HepG2 (cell line): ENCODE measurements around the gene TSHZ2. TPM values are rescaled to one million over a fixed set of nuclear protein-coding genes. Genes with fewer than 3 reads are reported as not detected.

Experiments
- ATAC-seq: fragments of 200-7000 bp; cut with Tn5 transposase; 3 replicates; pipeline ENCODE4 v1.9.1; 2020; ENCODE audit warnings: mild to moderate bottlenecking, moderate library complexity
- BruUV-seq: library from RNA; stranded (reverse); fragments of 400-500 nt; replicated peaks from 2 replicates; lab custom pipeline; 2021; lab: Mats Ljungman, UMichigan
- CTCF ChIA-PET: fragments of 300-600 bp; formaldehyde crosslinking; extraction: SDS; loops from one replicate; lab custom pipeline; 2021; ENCODE audit warnings: low total read pairs, inconsistent platforms, low intra/inter-chr PET ratio; lab: Yijun Ruan, JAX
- POLR2A ChIA-PET: fragments of 350-600 bp; sonication (Branson Sonifier 250); formaldehyde crosslinking; loops from one replicate; lab custom pipeline; 2020; ENCODE audit warnings: antibody characterized with exemption, inconsistent platforms; lab: Yijun Ruan, JAX
- DNase-seq: peaks from one replicate; pipeline ENCODE4 v3.0.0-alpha.2; 2015; ENCODE audit warnings: low spot score
- FAIRE-seq: peaks from 3 replicates; lab custom pipeline; 2011; peaks lifted over from hg19 to GRCh38; lab: Jason Lieb, UNC
- H2AFZ ChIP-seq: one replicate; pipeline ENCODE4 v1.6.1; 2011; ENCODE audit warnings: low read length, inconsistent platforms
- H3K27ac ChIP-seq: fragments of 300-600 bp; 3 replicates; pipeline ENCODE4 v1.8.0; 2011; ENCODE audit warnings: mixed run types, mild to moderate bottlenecking, mixed read lengths, low read length, inconsistent platforms; ENCODE audit not compliant: insufficient read depth; ENCODE audit errors: extremely low read length
- H3K27me3 ChIP-seq, 2 experiments: fragments of 200-600 bp in 1 of 2; 2 replicates in 1 of 2; 3 replicates in 1 of 2; pipeline versions ENCODE4 v1.6.0 to v1.8.0; 2011; ENCODE audit warnings: low read length in 2 of 2, mild to moderate bottlenecking in 2 of 2, moderate library complexity in 2 of 2, inconsistent platforms in 1 of 2; ENCODE audit not compliant: insufficient read depth in 2 of 2, control insufficient read depth in 1 of 2
- H3K36me3 ChIP-seq, 2 experiments: fragments of 200-600 bp in 1 of 2; replicated peaks in 1 of 2; 2 replicates in 1 of 2; 3 replicates in 1 of 2; pipeline versions ENCODE4 v1.5.1 to v1.8.0; 2011; ENCODE audit warnings: low read length in 2 of 2, inconsistent platforms in 1 of 2; ENCODE audit not compliant: insufficient read depth in 2 of 2, control insufficient read depth in 1 of 2
- H3K4me1 ChIP-seq: 2 replicates; pipeline ENCODE4 v1.5.1; 2012; ENCODE audit warnings: low read length, inconsistent platforms; ENCODE audit not compliant: insufficient read depth
- H3K4me2 ChIP-seq: 2 replicates; pipeline ENCODE4 v1.6.0; 2011; ENCODE audit warnings: low read depth, low read length, inconsistent platforms
- H3K4me3 ChIP-seq, 3 experiments: fragments of 200-600 bp in 1 of 3; sonication (generic), shearing (Covaris generic) in 1 of 3; replicated peaks in 1 of 3; 2 replicates each; pipeline ENCODE4 v1.5.1; 2011 to 2016; ENCODE audit warnings: low read length in 3 of 3, inconsistent platforms in 2 of 3, low read depth in 2 of 3, mild to moderate bottlenecking in 2 of 3, control low read depth in 1 of 3, mixed read lengths in 1 of 3; ENCODE audit not compliant: insufficient read depth in 1 of 3
- H3K79me2 ChIP-seq: one replicate; pipeline ENCODE4 v1.6.1; 2011; ENCODE audit warnings: low read length, inconsistent platforms; ENCODE audit not compliant: insufficient read depth
- H3K9ac ChIP-seq: 2 replicates; pipeline ENCODE4 v1.6.0; 2011; ENCODE audit warnings: mild to moderate bottlenecking, low read depth, low read length, inconsistent platforms; ENCODE audit not compliant: insufficient read depth
- H3K9me3 ChIP-seq: 2 replicates; pipeline ENCODE4 v1.5.1; 2012; ENCODE audit warnings: mild to moderate bottlenecking, low read length
- H4K20me1 ChIP-seq: 2 replicates; pipeline ENCODE4 v1.6.0; 2011; ENCODE audit warnings: inconsistent platforms, mild to moderate bottlenecking, low read length, moderate library complexity; ENCODE audit not compliant: insufficient read depth
- CREB1 ChIP-seq, 2 experiments: fragments of 450-650 bp in 1 of 2; IDR thresholded peaks; 2 replicates each; pipeline ENCODE4 v1.6.1; 2016 to 2017; ENCODE audit warnings: control low read depth in 1 of 2, mild to moderate bottlenecking in 1 of 2, missing compliant biosample characterization in 1 of 2, missing genetic modification characterization in 1 of 2
- GFI1 ChIP-seq: sonication (generic); formaldehyde crosslinking; IDR thresholded peaks from 2 replicates; pipeline ENCODE4 v1.5.0; 2020; ENCODE audit warnings: missing genetic modification reagents, mild to moderate bottlenecking, borderline replicate concordance
- JDP2 ChIP-seq: sonication (generic); formaldehyde crosslinking; IDR thresholded peaks from 2 replicates; pipeline ENCODE4 v1.8.1; 2022; ENCODE audit warnings: missing genetic modification reagents, borderline replicate concordance
- RORA ChIP-seq: sonication (generic); formaldehyde crosslinking; IDR thresholded peaks from 2 replicates; pipeline ENCODE4 v1.5.0; 2020; ENCODE audit warnings: mild to moderate bottlenecking, missing genetic modification reagents, moderate library complexity
- SCMH1 ChIP-seq: sonication (generic); formaldehyde crosslinking; IDR thresholded peaks from 2 replicates; pipeline ENCODE4 v1.9.0; 2021; ENCODE audit warnings: missing genetic modification reagents, mild to moderate bottlenecking, borderline replicate concordance
- SIX1 ChIP-seq: sonication (generic); formaldehyde crosslinking; IDR thresholded peaks from 2 replicates; pipeline ENCODE4 v1.4.0; 2020; ENCODE audit warnings: missing genetic modification reagents, borderline replicate concordance
- ZBTB42 ChIP-seq: sonication (generic); formaldehyde crosslinking; IDR thresholded peaks from 2 replicates; pipeline ENCODE4 v1.5.0; 2020; ENCODE audit warnings: mild to moderate bottlenecking, missing genetic modification reagents
- ZNF34 ChIP-seq: sonication (generic); formaldehyde crosslinking; IDR thresholded peaks from 2 replicates; pipeline ENCODE4 v1.4.0; 2020; ENCODE audit warnings: mild to moderate bottlenecking, missing genetic modification reagents, borderline replicate concordance
- ZNF878 ChIP-seq: sonication (generic); formaldehyde crosslinking; IDR thresholded peaks from 2 replicates; pipeline ENCODE4 v1.8.1; 2023; ENCODE audit warnings: mild to moderate bottlenecking, missing genetic modification reagents, moderate library complexity
- ZSCAN20 ChIP-seq: sonication (generic); formaldehyde crosslinking; IDR thresholded peaks from 2 replicates; pipeline ENCODE4 v1.4.0; 2020; ENCODE audit warnings: missing genetic modification reagents, mild to moderate bottlenecking, borderline replicate concordance
- WGBS: methylation state at CpG from one replicate; pipeline ENCODE4 v1.1.6; 2017; ENCODE audit warnings: low lambda C conversion rate; 5-methylcytosine and 5-hydroxymethylcytosine counted together
- in situ Hi-C: cut with HindIII; loops from 2 replicates; pipeline ENCODE4 v1.10.0; 2017; ENCODE audit warnings: low pct_unique_long_range_greater_than_20kb; ENCODE audit not compliant: extremely low pct_ligation_motif_present
- intact Hi-C: fragments of 100-400 bp; cut with micrococcal nuclease; formaldehyde crosslinking; loops from one replicate; pipeline ENCODE4 v1.10.0; 2022; ENCODE audit not compliant: unreplicated experiment
- polyA plus RNA-seq, 8 experiments: library from polyadenylated mRNA; depleted of rRNA in 3 of 8; stranded (reverse) in 7 of 8; unstranded in 1 of 8; fragments of >200 nt; fragmentation: Illumina TruSeq in 4 of 8; extraction: Trizol in 4 of 8; gene quantifications; 2 replicates each; pipeline versions ENCODE4 v1.2.1 to v1.2.3, GENCODE V29; 2011 to 2016; ENCODE audit warnings: low read depth in 4 of 8, missing spikeins in 1 of 8, mixed read lengths in 1 of 8; ENCODE audit not compliant: insufficient read depth in 1 of 8
- total RNA-seq, 5 experiments: library from RNA; depleted of rRNA; stranded (reverse); fragments of >200 nt; fragmentation: Illumina TruSeq; extraction: Trizol; gene quantifications; 2 replicates each; pipeline ENCODE4 v1.2.3, GENCODE V29; 2016; ENCODE audit warnings: low read depth in 1 of 5
- TF ChIP-seq, protein P1 (sequence below): sonication (generic); formaldehyde crosslinking; conservative IDR thresholded peaks from 2 replicates; pipeline ENCODE4 v1.4.0; 2020; ENCODE audit warnings: missing genetic modification reagents

TSHZ2 gene
- total and polyA plus RNA-seq, 2 of the 13 experiments (the other 11 are each of a cell fraction or from before 2014, with no cell fraction given), result 0.01 TPM; not detected in 1

DNA sequence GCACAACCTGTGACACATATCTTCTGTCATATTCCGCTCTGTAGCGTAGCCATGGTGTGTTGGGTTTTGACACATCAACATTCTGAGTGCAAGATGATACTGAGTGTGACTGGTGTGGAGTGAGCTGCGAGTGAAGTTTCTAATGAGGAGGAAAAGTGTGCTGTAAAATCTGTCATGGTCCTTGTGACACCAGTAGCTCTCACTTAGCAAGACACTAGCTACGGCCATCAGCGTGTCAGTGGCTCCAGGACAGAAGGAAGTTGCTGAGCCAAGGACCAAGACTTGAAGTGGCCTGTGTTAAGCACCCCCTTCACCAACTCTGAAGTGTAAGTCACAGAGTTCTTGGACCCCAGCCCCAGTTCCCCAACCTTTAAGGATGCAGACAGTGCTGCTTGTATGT, 72.1 kb downstream of the TSHZ2 start:
- TF ChIP-seq CREB1 (IDR thresholded peaks at IDR 0.05) (peak; percentile 41; the same call in 1 of the 2 replicates), CREB1 (CRISPR knock-in tag; IDR thresholded peaks at IDR 0.05) (no peak), ZNF878 (CRISPR knock-in tag) (no peak)
- intact Hi-C loops, result no loop called here
- no peak for FAIRE-seq
- no peak overlapping the region for H3K9ac ChIP-seq
- ChIA-PET CTCF (no interaction called here), POLR2A (no interaction called here)
- no peak for ATAC-seq
- in situ Hi-C loops, result no loop called here
- H3K9me3 ChIP-seq, result no peaks in the 10 kb centered on the region
- H3K4me1 ChIP-seq, result peaks cover 6% of the 10 kb centered on the region
- no peak overlapping the region for H3K4me3 ChIP-seq
- no peak overlapping the region for H3K27ac ChIP-seq
- DNase-seq, result no peak
- no peak overlapping the region for H3K4me2 ChIP-seq
- no peaks in the 10 kb centered on the region for H3K79me2 ChIP-seq
- H3K27me3 ChIP-seq, result no peaks in the 10 kb centered on the region
- H4K20me1 ChIP-seq, result no peaks in the 10 kb centered on the region
- WGBS, result 28% methylated on average over 5 of the region's 5 CpGs
- no peak overlapping the region for H2AFZ ChIP-seq
- BruUV-seq, result no TSS peak
- no peaks in the 10 kb centered on the region for H3K36me3 ChIP-seq

DNA sequence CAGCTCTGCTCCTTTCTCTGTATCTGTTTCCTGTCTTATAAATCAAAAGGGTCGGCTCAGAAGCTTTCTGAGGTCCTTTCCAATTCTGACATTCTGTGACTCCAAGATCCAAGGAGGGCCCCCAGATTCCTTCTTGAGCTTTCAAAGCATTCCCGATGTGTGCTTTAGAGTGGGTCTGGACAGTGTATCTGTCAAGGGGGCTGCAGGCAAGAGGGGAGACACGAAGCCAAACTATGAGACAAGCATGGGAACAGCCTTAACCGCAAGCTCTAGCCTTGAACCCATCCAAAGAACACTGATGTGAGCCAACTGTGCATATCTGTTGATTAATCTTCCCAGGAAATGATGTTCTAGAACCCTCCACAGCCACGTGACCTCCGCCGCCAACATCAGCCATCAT, 73.8 kb downstream of the TSHZ2 start:
- no peak for TF ChIP-seq SIX1 (CRISPR knock-in tag)
- TF ChIP-seq, protein P1, sequence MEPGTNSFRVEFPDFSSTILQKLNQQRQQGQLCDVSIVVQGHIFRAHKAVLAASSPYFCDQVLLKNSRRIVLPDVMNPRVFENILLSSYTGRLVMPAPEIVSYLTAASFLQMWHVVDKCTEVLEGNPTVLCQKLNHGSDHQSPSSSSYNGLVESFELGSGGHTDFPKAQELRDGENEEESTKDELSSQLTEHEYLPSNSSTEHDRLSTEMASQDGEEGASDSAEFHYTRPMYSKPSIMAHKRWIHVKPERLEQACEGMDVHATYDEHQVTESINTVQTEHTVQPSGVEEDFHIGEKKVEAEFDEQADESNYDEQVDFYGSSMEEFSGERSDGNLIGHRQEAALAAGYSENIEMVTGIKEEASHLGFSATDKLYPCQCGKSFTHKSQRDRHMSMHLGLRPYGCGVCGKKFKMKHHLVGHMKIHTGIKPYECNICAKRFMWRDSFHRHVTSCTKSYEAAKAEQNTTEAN (CRISPR knock-in tag), result no peak
- no peak for TF ChIP-seq SCMH1 (CRISPR knock-in tag)
- no peak for TF ChIP-seq GFI1
- TF ChIP-seq JDP2, result no peak
- TF ChIP-seq ZBTB42 (CRISPR knock-in tag), result no peak
- no peak for TF ChIP-seq RORA
- no peak for TF ChIP-seq ZNF34
- TF ChIP-seq ZSCAN20 (CRISPR knock-in tag), result no peak
- TF ChIP-seq, all 625 proteins: peak for 0
- peaks cover under 1% of the 10 kb centered on the region; the same call in 1 of the 2 replicates for H3K4me1 ChIP-seq
- H3K27ac ChIP-seq, result no peak overlapping the region
- 42% methylated on average over 7 of the region's 7 CpGs for WGBS
- FAIRE-seq (no peak), ATAC-seq (no peak), DNase-seq (no peak)
- H2AFZ ChIP-seq, result no peak overlapping the region
- H3K27me3 ChIP-seq, result no peaks in the 10 kb centered on the region
- in situ Hi-C loops (no loop called here), intact Hi-C loops (no loop called here)
- no peak overlapping the region for H3K4me2 ChIP-seq
- H3K4me3 ChIP-seq, result no peak overlapping the region
- ChIA-PET POLR2A (no interaction called here), CTCF (no interaction called here)
- H3K79me2 ChIP-seq, result no peaks in the 10 kb centered on the region
- BruUV-seq, result no TSS peak
- no peaks in the 10 kb centered on the region for H3K9me3 ChIP-seq
- H4K20me1 ChIP-seq, result no peaks in the 10 kb centered on the region
- no peaks in the 10 kb centered on the region for H3K36me3 ChIP-seq
- no peak overlapping the region for H3K9ac ChIP-seq
